Activated CD8-positive, alpha-beta memory T cell treated with anti-CD3 and anti-CD28 coated beads, Interleukin-2, amount 50 U/mL, for 4 hours (primary cell): Measurements from ENCODE around the gene DMKN.
"Not testable (repeated sequence)": the region's sequence is repeated elsewhere in the genome, so short reads cannot be mapped to it uniquely, and the experiment has no call there.

Experiments used
- DNase-seq: peaks from one replicate; pipeline ENCODE4 v3.0.0-alpha.2; 2020

Gene DMKN

DNA sequence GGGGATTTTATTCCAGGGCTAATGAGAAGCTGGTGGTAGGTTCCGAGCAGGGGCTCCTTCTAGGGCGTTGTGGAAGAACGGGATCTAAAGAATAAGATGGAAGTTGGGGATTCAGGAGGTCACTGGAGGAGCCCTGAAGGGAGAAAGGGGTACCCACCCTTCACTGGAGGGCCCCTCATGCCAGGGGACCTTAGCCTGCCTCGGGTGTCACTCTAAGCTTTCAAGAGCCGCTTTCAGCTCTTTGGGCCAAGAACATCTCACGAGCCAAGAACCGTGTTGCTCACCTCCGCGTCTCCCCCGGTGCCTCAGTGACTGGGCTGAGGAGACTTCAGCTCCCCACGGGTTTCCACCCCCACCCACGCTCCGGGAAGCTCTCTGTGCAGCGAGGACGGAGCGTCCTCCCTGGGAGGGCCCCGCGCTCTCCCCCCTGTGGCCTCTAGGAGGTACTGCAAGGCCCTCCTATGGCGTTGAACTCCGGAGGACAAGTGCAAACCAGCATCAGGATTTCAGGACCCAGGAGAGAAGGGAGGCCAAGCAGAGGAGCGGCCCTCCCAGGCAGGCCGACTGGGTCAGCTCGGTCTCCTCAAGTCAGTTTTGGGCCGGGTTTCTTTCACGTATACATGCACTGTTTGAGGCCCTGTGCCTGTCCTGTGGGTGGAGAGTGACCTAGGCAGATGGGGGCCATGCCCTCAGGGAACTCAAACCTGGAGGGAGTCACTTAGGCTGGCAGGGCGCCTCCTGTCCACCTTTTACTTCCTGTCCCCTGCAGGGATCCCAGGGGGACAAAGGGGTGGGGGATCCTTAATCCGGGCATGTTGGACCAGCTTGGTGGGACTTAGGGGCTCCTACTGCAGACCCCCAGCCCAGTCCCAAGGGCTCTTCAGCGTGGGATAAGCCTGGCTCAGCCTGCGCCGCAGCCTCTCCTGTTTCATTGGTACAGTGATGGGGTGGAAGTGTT lies 18.1 kb downstream of the DMKN start:
- DNase-seq, result peak; percentile 84

DNA sequence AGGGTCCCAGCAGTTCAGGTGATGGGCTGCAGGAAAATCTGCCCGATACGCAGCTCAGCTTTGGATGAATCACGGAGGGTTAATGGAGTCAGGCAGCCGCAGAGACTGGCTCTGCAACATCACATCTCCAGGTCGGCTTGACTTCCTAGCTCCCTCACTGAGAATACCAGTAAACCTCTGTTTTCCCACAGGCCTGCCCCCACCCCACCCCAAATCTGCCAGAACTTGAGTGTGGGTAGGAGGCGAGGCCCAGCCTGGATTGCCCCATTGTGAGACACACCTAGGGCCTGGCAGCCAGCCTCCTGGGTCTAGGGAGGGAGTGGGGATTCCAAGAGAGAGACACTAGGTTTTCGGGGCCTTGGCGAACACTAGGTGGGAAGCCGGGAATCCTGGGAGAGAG lies 19.5 kb downstream of the DMKN start:
- DNase-seq, result no peak

DNA sequence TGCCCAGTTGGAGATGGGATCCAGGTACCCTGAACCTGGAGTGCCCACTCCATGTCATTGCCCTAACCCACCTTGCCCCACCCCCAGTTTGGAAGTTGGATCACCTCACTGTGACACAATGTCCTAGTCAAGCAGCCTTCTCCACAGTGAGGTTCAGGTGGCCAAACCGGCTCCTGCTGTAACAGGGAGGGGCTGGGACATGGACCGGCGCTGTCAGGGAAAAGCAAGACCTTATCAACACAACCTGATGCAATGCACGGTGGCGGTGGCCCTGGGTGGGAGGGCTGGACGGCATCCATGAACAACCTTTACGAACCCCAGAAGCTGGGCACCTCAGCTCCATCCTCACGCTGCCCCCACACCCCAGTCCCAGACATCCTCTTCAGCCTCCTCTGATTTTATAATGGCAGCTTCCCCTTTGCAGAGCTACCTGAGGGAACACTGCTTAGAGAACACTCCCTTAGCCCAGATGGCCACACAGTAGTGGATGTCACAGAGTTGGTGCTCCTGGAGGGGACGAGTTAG lies 21.6 kb downstream of the DMKN start:
- no peak for DNase-seq

DNA sequence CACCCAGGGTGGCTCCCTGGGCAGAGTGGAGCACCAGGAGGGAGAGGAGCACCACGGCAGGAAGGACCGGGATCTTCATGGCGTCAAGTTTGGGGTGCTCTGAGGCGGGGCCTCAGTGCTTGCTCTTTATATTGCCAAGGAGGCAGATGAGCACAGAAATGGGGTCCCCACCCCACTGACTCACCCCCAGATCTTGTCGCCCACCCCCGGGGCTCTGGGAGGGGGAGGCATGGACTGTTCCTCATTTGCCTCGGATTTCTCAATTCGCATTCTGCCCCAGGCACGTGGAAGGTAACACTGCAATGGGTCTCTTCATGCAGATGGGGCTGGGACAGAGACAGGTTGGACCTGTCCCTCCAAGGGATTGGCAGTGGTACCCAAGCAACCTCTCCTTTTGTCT lies 23.1 kb downstream of the DMKN start, which contains the start of gene KRTDAP:
TSS of gene KRTDAP (minus strand) at position 101 of the 400 bp plus-strand sequence. CDS start at position 79, 22 bp downstream.
- no peak for DNase-seq

DNA sequence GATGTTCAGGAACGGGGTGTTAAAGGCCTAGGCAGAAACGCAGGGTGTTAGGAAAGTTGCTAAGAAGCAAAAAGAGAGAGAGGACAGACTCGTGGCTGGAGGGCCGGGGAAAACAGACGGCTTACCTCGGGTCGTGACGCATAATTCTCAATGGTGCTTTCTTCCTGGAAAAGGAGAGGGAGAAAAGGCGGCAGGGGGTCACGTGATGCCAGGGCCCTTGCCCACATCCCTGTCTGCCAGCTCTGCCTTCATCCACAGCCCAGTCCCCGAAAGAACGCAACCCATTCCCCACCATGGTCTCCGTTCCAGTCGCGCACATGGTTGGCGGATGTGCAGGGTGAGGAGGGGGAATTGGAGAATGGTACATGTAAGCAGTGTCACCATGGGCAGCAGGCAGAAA lies 24.8 kb downstream of the DMKN start:
- DNase-seq, result no peak

DNA sequence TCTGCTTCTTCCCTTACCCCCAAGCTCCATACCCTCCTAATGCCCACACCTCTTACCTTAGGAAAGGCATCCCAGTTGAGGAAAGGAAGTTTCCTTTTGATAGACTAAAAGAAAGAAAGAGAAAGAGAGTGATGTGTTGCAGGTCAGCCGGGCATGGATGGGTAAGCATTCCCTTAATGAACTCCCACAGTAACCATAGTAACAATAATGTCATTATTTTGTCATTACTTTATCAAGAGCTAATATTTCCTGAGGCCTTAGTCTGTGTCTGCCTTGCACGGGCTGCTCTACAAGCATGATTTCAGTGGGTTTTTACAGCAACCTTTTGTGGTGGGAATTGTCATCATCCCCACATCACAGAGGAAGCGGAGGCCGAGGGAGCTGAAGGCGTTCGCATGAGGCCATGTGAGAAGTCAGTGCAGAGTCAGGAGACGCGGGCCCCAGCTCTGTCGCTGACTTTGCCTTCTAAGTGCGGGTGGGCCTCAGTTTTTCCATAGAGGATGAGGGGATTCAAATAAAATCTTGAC lies 25.7 kb downstream of the DMKN start:
- no peak for DNase-seq

DNA sequence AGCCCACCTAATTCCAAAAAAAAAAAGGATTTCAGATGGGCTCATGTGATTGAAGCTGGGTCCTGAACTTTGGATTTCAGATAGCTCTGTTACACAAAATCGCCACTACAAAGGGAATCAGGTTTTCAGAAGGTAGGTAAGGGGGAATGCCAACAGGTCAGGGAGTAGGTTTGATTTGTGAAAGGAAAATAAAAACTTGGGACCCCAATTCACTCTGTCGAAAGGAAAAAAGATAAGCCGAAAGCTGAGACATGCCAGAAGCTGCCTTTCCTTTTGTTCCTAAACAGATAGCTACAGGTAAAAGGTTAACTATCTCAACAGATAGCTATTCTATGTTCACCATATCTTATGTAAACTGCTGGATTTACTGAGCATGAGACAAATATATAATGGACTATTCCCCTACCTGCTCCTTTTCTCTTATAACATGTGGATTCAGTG lies 27.2 kb downstream of the DMKN start:
- no peak for DNase-seq

DNA sequence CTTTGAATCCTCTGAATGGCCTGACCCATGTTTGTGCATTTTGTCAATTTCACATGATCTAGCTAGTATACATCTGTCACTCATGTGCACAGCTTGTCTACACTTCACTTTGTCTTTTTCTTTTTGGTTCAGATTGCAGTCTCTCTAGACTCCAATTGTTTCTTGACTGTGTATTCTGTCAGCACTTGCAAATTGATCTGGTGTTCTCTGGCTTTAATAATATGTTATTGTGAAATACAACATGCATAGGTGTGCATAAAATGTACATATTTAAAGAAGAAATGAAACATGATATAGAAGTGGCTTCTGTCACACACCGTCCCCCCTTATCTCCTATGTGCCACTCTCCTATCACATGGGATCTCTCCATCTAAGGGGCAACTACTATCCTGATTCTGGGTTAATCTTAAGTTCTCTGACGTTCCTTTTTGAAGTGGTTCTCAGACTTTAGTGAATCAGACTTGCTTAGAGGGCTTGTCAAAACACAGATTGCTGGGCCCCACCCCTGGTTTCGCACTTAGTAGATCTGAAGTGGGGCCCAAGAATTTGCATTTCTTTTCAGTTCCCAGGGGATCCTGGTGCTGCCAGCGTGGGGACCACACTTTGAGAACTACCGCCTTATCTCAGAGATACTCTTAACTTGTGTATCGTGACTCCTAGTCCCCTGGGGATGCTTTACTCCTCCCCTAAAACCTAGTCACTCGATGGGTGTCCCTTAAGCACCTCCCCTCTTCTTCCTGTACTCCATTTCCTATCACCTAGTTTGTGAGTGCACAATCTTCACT lies 29.0 kb downstream of the DMKN start:
- DNase-seq, result no peak

DNA sequence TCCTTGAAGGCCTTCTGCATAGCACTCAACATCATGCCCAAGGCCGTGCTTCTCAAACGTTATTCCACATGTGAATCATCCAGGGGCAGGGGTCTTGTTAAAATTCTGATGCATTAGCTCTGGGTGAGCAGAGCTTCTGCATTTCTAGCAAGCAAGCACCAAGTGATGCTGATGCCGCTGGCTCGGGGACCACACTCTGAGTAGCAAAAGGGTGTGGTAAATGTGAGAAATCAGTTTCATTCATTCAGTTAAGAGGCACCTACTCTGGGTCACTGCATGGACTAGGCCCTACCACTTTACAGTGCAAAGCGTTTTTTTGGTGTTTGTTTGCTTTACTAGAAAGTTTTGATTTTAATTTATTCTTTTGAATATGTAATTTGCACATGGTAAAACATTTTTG lies 30.4 kb downstream of the DMKN start:
- no peak for DNase-seq

DNA sequence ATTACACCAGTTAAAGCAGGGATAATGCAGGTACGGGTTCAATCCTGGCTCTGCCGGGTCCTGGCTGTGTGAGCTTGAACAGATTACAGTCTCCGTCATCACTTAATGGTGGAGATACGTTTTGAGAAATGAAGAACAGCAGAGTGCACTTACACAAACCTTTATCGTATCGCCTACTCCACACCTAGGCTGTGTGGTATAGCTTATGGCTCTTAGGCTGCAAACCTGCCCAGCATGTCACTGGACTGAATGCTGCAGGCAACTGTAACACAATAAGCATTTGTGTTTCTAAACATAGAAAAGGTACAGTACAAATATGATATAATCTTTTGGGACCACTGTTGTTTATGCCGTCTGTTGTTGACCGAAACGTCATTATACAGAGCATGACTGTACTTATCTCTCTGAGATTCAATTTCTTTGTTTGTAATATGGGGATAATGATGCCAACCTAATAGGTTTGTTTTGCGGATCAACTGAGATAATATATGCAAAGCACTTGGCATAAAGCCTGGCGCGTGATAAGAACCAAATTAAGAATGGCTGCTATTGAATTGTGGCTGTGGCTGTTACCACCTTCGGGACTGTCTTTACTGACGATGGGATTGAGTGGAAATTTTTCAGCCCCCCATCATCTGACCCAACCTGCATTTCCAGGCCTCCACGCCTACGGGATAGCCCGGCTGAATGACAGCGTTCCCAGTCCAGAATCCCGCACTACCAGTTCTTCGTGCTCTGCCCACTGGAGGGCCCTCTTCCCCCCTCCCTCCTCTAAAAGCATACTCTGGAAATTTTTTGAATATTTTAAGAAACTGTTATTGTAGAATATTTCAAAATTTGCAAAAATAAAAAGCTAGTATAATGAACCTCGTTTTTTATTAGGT lies 34.4 kb downstream of the DMKN start:
- no peak for DNase-seq

DNA sequence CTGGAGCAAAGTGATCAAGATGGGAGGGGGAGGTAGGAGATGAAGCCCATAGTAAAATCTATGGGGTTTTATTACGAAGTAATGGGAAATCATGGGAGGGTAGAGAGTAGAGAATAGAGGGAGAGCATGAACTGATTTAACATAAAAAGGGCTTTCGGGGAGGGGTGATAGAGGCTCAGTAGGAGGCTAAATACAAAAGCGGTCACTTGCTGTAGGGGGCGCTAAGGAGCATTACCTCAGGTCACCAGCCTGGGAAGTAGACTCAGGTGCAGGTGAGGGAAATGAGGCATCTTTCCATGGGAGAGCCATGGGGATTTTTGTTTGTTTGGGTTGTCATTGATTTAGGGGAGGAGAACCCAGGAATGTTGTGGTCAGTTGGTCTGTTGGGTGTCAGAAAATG lies 37.3 kb downstream of the DMKN start:
- no peak for DNase-seq

DNA sequence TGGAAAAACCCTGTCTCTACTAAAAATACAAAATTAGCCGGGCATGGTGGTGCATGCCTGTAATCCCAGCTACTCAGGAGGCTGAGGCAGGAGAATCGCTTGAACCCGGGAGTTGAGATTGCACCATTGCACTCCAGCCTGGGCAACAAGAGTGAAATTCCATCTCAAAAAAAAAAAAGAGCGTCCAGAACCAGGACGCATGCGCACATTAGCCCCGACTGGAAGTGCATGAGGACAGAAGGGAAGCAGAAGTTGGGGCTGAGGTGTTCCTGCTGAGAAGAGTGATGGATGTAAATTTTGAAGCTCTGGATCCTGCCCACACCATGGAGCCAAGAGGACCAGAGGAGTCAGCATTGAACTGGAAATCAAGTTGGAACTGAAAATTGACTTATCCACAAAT lies 38.9 kb downstream of the DMKN start:
- DNase-seq, result not testable (repeated sequence)

DNA sequence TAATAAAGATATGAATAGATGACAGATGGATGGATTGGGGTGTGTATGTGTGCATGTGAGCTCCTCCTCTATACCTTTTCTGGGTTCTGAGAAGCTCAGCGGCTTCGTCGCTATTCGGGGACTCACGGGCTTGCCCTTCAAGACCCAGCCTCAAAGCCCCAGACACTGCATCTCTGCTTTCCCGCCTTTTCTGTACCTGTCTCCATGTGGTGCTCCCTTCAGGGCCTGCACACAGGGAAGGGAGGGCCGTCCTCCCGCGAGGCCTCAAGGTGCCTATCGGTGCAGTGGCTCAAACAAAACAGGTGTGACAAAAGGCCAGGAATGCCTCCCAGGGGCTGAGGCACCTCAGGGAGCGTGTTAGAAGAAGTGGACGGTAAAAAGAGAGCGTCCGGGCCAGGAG lies 39.3 kb downstream of the DMKN start:
- no peak for DNase-seq

DNA sequence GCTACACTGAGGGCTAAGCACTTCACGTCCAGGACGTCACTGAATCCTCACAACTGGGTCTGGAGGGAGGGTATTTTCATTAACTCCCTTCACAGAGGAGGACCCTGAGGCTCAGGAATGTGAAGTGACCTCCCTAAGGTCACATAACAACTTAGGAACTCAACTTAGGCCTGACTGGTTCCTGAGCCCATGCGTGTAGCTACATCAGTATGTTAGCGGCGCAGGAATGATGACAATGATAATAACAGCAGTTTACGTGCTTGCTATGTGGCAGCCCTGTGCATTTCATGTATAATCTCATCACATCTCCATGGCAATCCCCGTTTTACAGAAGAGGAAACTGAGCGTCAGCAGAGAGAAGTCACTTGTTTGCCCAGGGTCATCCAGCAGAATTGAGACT lies 41.5 kb downstream of the DMKN start:
- DNase-seq, result no peak

DNA sequence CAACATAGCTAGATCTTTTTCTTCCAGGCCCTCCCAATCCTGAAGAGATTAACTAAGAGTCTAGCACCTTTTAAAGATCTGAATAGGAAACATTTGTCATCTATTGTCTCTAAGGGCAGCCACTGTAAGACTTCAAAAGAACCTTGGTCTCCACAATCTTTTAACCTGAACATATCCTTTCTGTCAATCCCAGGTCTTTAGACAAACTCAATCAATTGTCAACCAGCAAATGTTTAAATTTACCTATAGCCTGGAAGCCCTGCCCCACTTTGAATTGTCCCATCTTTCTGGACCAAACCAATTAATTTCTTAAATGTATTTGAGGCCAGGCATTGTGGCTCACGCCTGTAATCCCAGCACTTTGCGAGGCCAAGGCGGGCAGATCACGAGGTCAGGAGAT lies 42.4 kb downstream of the DMKN start:
- DNase-seq, result not testable (repeated sequence)

DNA sequence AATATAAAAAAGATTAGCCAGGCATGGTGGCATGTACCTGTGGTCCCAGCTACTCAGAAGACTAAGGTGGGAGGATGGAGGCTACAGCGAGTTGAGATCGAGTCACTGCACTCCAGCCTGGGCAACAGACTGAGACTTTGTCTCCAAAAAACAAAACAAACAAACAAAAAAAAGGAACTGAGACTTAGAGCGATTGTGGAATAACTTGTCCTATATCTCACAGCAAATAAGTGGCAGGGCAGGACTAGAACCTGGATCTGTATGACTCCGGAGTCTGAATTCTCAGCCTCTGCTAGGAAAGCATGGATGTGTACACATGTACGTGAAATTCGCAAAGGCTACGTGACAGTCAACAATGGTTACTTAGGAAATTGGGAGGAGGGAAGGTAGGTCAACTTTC lies 43.3 kb downstream of the DMKN start:
- no peak for DNase-seq

DNA sequence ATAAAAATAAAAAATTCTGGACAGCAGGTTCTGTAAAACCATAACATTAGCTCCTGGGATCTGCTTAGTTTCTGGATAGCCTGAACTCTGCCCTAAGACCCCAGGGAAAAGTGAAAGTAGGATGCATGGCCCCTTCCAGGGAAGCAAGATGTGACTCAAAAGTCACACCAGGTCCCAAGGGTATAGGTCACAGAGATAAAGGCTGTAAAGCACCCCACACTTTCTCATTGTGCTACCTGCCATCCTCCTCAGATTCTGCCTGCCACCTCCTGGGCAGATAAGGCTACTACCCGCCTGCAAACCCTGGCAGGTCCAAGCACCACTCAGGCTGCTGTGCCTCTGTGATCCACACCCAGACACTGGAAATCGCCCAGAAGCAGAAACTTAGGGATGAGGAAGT lies 44.8 kb downstream of the DMKN start:
- peak; percentile 65 for DNase-seq

DNA sequence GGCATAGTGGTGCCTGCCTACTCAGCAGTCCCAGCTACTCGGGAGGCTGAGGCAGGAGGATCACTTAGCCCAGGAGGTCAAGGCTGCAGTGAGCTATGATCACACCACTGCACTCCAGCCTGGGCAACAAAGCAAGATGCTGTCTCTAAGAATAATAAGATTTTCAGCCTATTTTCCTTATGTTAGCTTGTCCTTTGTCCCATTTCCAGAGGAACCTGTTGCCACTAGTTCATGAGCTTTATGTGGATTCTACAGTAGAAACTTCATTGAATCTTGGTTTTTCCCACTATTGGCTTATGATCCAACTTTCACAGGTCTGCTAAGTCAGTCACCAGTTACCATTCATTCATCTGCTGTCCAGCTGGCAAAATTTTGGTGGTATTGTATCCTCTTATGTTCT lies 47.2 kb downstream of the DMKN start:
- DNase-seq, result no peak

DNA sequence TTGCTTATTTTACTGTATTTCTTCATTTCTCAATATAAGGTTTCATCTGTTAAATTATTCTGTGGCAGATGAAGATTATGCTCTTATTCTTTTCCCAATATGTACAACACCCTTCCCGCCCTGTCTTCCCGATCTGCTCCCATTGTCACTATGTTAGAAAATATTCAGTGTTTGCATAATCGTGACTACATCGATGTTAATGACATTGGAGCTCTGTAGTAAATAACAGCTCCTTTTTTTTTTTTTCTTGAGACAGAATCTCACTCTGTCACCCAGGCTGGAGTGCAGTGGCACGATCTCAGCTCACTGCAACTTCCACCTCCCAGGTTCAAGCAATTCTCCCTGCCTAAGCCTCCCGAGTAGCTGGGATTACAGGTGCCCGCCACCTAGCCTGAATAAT lies 50.5 kb downstream of the DMKN start:
- DNase-seq, result not testable (repeated sequence)

DNA sequence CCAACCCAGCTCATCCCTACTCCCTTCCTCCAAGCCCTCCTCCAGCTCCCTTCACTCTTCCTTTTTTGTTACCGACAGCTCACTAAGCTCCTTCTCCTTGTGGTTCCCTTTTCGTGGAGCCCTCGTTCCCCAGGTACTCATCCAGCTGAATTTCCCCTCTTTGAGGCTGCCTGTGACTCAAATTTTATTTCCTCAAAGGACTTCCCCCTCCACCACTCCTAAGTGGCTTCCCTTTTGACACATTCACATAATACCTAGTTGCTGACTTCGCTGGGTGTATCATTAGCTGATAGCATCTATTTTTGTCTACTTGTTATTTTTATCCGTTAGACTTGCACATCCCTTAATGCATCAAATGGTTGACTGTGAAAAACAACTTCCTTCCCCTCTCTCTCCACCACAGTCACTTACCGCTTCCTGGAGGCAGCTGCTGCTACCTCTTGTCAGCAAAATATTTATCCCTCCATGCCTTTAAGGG lies 50.9 kb downstream of the DMKN start:
- DNase-seq, result peak; percentile 35

DNA sequence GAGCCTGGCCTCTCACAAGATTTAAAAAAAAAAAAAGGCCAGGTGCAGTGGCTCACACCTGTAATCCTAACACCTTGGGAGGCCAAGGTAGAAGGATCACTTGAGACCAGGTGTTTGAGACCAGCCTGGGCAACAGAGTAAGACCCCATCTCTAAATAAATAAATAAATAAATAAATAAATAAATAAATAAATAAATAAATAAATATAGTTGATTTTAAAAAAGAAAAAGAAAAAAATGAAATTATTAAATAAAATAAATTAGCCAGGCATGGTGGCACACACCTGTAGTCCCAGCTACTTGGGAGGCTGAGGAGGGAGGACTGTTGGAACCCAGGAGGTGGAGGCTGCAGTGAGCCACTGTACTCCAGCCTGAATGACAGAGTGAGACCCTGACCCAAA lies 51.7 kb downstream of the DMKN start:
- DNase-seq, result not testable (repeated sequence)

DNA sequence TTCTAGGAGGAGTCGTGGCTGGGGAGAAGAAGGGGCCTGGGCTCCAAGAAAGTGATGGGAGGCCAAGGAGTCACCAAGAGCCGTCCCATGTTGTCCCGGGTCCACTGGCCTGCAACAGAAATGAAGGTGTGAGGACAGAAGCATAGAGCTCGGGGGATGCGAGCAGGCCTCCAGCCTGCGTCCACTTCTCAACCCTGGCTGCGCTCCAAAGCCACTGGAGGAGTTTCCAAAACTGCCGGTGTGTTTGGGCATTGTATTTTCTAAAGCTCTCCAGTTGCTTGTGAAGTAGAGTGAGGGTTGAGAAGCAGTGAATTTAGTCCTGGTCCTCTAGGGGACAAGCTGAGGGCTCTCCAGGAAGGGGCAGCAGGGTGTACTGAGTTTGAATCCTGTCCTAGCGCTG lies 52.4 kb downstream of the DMKN start:
- no peak for DNase-seq
